DOHH2 (cell line): ENCODE data around the gene ASPDH.

Experiments used
- CTCF ChIP-seq: fragments of 200-600 bp; sonication (generic); IDR thresholded peaks from one replicate; pipeline ENCODE4 v1.5.1; 2014; ENCODE audit warnings: antibody characterized with exemption, mild to moderate bottlenecking, low read depth, low read length; ENCODE audit not compliant: poor library complexity, severe bottlenecking
- EZH2phosphoT487 ChIP-seq: fragments of 200-600 bp; sonication (generic); IDR thresholded peaks from 2 replicates; pipeline ENCODE4 v1.6.1; 2017; ENCODE audit warnings: borderline replicate concordance, mild to moderate bottlenecking, antibody characterized with exemption, low read length, moderate library complexity, mixed read lengths

- TF ChIP-seq CTCF (no peak), EZH2phosphoT487 (no peak)
Measured at GRCh38 chr19:50517704-50518075, 4.0 kb upstream of the ASPDH start.
